HepG2 (cell line): ENCODE data around the gene PLPPR3. TPM values are rescaled to one million over a fixed set of nuclear protein-coding genes. Genes with fewer than 3 reads are reported as not detected.

Source experiments
- CREB1 ChIP-seq, 2 experiments: fragments of 450-650 bp in 1 of 2; IDR thresholded peaks; 2 replicates each; pipeline ENCODE4 v1.6.1; 2016 to 2017; ENCODE audit warnings: control low read depth in 1 of 2, mild to moderate bottlenecking in 1 of 2, missing compliant biosample characterization in 1 of 2, missing genetic modification characterization in 1 of 2
- HNRNPUL1 ChIP-seq: fragments of 200-400 bp; formaldehyde crosslinking; IDR thresholded peaks from 2 replicates; pipeline ENCODE4 v1.6.1; 2017; ENCODE audit warnings: low read depth, mild to moderate bottlenecking, low read length, moderate library complexity
- KLF13 ChIP-seq: sonication (generic); formaldehyde crosslinking; IDR thresholded peaks from 2 replicates; pipeline ENCODE4 v1.4.0; 2020; ENCODE audit warnings: mild to moderate bottlenecking, missing genetic modification reagents
- PHF20 ChIP-seq: sonication (generic); formaldehyde crosslinking; IDR thresholded peaks from 2 replicates; pipeline ENCODE4 v1.5.0; 2020; ENCODE audit warnings: mild to moderate bottlenecking, missing genetic modification reagents
- REL ChIP-seq: sonication (generic); formaldehyde crosslinking; conservative IDR thresholded peaks from 2 replicates; pipeline ENCODE4 v1.8.0; 2022; ENCODE audit warnings: mild to moderate bottlenecking, missing genetic modification reagents, moderate library complexity
- RNF2 ChIP-seq: fragments of 450-650 bp; conservative IDR thresholded peaks from 2 replicates; pipeline ENCODE4 v1.6.1; 2016; ENCODE audit warnings: low read depth
- SP1 ChIP-seq, 2 experiments: fragments of 450-650 bp in 1 of 2; sonication (generic) in 1 of 2; formaldehyde crosslinking in 1 of 2; IDR thresholded peaks; 2 replicates each; pipeline versions ENCODE4 v1.4.0 to v1.6.1; 2016 to 2020; ENCODE audit warnings: missing genetic modification reagents in 1 of 2
- SRY ChIP-seq: sonication (generic); formaldehyde crosslinking; IDR thresholded peaks from 2 replicates; pipeline ENCODE4 v1.8.0; 2022; ENCODE audit warnings: mild to moderate bottlenecking, missing genetic modification reagents
- ZNF326 ChIP-seq: sonication (generic); formaldehyde crosslinking; IDR thresholded peaks from 2 replicates; pipeline ENCODE4 v1.4.0; 2020; ENCODE audit warnings: missing genetic modification reagents, borderline replicate concordance
- ZNF333 ChIP-seq: sonication (generic); formaldehyde crosslinking; IDR thresholded peaks from 2 replicates; pipeline ENCODE4 v1.4.0; 2020; ENCODE audit warnings: mild to moderate bottlenecking, missing genetic modification reagents, borderline replicate concordance
- ZNF569 ChIP-seq: sonication (generic); formaldehyde crosslinking; IDR thresholded peaks from 2 replicates; pipeline ENCODE4 v1.5.0; 2020; ENCODE audit warnings: mild to moderate bottlenecking, missing genetic modification reagents, moderate library complexity, borderline replicate concordance
- ZNF720 ChIP-seq: sonication (generic); formaldehyde crosslinking; IDR thresholded peaks from 2 replicates; pipeline ENCODE4 v1.4.0; 2020; ENCODE audit warnings: missing genetic modification reagents
- ZNF788 ChIP-seq: sonication (generic); formaldehyde crosslinking; IDR thresholded peaks from 2 replicates; pipeline ENCODE4 v1.5.0; 2020; ENCODE audit warnings: mild to moderate bottlenecking, missing genetic modification reagents, borderline replicate concordance
- polyA plus RNA-seq, 8 experiments: library from polyadenylated mRNA; depleted of rRNA in 3 of 8; stranded (reverse) in 7 of 8; unstranded in 1 of 8; fragments of >200 nt; fragmentation: Illumina TruSeq in 4 of 8; extraction: Trizol in 4 of 8; gene quantifications; 2 replicates each; pipeline versions ENCODE4 v1.2.1 to v1.2.3, GENCODE V29; 2011 to 2016; ENCODE audit warnings: low read depth in 4 of 8, missing spikeins in 1 of 8, mixed read lengths in 1 of 8; ENCODE audit not compliant: insufficient read depth in 1 of 8
- total RNA-seq, 5 experiments: library from RNA; depleted of rRNA; stranded (reverse); fragments of >200 nt; fragmentation: Illumina TruSeq; extraction: Trizol; gene quantifications; 2 replicates each; pipeline ENCODE4 v1.2.3, GENCODE V29; 2016; ENCODE audit warnings: low read depth in 1 of 5
- TF ChIP-seq, protein P1 (sequence below): sonication (generic); formaldehyde crosslinking; IDR thresholded peaks from 2 replicates; pipeline ENCODE4 v1.4.0; 2020; ENCODE audit warnings: mild to moderate bottlenecking, missing genetic modification reagents
- TF ChIP-seq, protein P2 (sequence below): sonication (generic); formaldehyde crosslinking; IDR thresholded peaks from 2 replicates; pipeline ENCODE4 v1.4.0; 2020; ENCODE audit warnings: missing genetic modification reagents, low read depth, mild to moderate bottlenecking, borderline replicate concordance
- TF ChIP-seq, protein P3 (sequence below): IDR thresholded peaks from 2 replicates; pipeline ENCODE4 v1.6.1; 2016; ENCODE audit warnings: missing compliant biosample characterization, missing genetic modification reagents, borderline replicate concordance
- TF ChIP-seq, protein P4 (sequence below): sonication (generic); formaldehyde crosslinking; IDR thresholded peaks from 2 replicates; pipeline ENCODE4 v1.4.0; 2020; ENCODE audit warnings: mild to moderate bottlenecking, missing genetic modification reagents
- TF ChIP-seq, protein P5 (sequence below): sonication (generic); formaldehyde crosslinking; conservative IDR thresholded peaks from 2 replicates; pipeline ENCODE4 v1.4.0; 2020; ENCODE audit warnings: missing genetic modification reagents
- TF ChIP-seq, protein P6 (sequence below): sonication (generic); formaldehyde crosslinking; IDR thresholded peaks from 2 replicates; pipeline ENCODE4 v1.4.0; 2020; ENCODE audit warnings: missing genetic modification reagents, borderline replicate concordance
- TF ChIP-seq, protein P7 (sequence below): fragments of 450-650 bp; IDR thresholded peaks from 2 replicates; pipeline ENCODE4 v1.6.1; 2017

Gene PLPPR3
- total and polyA plus RNA-seq, 2 of the 13 experiments (the other 11 are each of a cell fraction or from before 2014, with no cell fraction given) = 0.07 to 0.16 TPM

DNA sequence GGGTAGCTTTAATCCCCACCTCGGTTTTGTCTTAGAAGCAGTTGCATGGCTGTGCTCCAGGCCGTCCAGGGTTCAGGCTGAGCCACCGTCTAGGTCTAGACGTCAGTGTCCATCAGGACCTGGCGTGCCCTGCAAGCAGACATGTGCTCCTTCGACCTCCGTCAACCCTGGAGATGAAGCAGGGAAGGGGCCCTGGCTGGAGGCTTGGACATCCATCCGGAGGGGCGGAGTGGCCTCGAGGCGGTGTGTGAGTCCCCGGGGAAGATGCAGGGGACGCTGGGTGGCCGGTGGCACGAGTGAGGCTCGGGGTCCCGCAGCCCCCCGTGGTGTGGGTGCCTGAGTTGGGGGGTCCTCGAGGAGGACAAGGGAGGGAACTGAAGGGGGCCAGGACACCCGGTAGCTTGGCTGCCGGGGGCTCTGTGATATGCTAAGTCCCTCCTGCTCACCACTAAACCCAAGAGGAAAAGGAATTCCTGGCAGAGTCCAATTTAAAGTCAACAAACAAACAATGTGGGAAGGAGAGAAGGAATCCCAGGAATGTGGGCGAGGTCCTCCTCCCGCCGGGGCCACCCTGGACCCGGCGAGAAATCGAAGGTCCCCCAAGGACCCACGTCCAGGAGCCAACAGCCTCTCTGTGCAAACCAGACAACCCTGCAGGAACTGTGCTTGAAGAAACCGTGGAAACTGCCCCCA, 39.4 kb downstream of the PLPPR3 start (continued):
- TF ChIP-seq, protein P1, sequence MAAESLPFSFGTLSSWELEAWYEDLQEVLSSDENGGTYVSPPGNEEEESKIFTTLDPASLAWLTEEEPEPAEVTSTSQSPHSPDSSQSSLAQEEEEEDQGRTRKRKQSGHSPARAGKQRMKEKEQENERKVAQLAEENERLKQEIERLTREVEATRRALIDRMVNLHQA (CRISPR knock-in tag) = no peak
- TF ChIP-seq ZNF326 (CRISPR knock-in tag) = no peak
- TF ChIP-seq HNRNPUL1 = no peak
- TF ChIP-seq, protein P2, sequence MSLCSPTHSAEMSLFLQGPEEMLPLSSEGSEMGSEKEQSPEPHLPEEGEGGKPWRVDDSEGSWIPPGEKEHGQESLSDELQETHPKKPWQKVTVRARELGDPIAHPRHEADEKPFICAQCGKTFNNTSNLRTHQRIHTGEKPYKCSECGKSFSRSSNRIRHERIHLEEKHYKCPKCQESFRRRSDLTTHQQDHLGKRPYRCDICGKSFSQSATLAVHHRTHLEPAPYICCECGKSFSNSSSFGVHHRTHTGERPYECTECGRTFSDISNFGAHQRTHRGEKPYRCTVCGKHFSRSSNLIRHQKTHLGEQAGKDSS (CRISPR knock-in tag) = no peak
- no peak for TF ChIP-seq SRY (CRISPR knock-in tag)
- TF ChIP-seq, protein P3, sequence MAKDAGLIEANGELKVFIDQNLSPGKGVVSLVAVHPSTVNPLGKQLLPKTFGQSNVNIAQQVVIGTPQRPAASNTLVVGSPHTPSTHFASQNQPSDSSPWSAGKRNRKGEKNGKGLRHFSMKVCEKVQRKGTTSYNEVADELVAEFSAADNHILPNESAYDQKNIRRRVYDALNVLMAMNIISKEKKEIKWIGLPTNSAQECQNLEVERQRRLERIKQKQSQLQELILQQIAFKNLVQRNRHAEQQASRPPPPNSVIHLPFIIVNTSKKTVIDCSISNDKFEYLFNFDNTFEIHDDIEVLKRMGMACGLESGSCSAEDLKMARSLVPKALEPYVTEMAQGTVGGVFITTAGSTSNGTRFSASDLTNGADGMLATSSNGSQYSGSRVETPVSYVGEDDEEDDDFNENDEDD (CRISPR knock-in tag) = no peak
- TF ChIP-seq SP1 (IDR thresholded peaks at IDR 0.05) = no peak
- TF ChIP-seq SP1 (CRISPR knock-in tag; IDR thresholded peaks at IDR 0.05) = peak; percentile 28; the same call in 1 of the 2 replicates
- no peak for TF ChIP-seq ZNF569
- no peak for TF ChIP-seq RNF2
- no peak for TF ChIP-seq PHF20 (CRISPR knock-in tag)
- no peak for TF ChIP-seq KLF13
- 0 out of 2 replicates have a peak, but pooled peaks have one; percentile 22 for TF ChIP-seq ZNF788 (CRISPR knock-in tag)
- TF ChIP-seq ZNF720 (CRISPR knock-in tag) = no peak
- TF ChIP-seq, protein P4, sequence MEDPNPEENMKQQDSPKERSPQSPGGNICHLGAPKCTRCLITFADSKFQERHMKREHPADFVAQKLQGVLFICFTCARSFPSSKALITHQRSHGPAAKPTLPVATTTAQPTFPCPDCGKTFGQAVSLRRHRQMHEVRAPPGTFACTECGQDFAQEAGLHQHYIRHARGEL (CRISPR knock-in tag) = no peak
- TF ChIP-seq REL (CRISPR knock-in tag) = 0 out of 2 replicates have a peak, but pooled peaks have one; percentile 43
- no peak for TF ChIP-seq ZNF333 (CRISPR knock-in tag)
- TF ChIP-seq, protein P5, sequence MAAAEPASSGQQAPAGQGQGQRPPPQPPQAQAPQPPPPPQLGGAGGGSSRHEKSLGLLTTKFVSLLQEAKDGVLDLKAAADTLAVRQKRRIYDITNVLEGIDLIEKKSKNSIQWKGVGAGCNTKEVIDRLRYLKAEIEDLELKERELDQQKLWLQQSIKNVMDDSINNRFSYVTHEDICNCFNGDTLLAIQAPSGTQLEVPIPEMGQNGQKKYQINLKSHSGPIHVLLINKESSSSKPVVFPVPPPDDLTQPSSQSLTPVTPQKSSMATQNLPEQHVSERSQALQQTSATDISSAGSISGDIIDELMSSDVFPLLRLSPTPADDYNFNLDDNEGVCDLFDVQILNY (CRISPR knock-in tag) = no peak
- TF ChIP-seq, protein P6, sequence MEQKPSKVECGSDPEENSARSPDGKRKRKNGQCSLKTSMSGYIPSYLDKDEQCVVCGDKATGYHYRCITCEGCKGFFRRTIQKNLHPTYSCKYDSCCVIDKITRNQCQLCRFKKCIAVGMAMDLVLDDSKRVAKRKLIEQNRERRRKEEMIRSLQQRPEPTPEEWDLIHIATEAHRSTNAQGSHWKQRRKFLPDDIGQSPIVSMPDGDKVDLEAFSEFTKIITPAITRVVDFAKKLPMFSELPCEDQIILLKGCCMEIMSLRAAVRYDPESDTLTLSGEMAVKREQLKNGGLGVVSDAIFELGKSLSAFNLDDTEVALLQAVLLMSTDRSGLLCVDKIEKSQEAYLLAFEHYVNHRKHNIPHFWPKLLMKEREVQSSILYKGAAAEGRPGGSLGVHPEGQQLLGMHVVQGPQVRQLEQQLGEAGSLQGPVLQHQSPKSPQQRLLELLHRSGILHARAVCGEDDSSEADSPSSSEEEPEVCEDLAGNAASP = no peak
- TF ChIP-seq, protein P7, sequence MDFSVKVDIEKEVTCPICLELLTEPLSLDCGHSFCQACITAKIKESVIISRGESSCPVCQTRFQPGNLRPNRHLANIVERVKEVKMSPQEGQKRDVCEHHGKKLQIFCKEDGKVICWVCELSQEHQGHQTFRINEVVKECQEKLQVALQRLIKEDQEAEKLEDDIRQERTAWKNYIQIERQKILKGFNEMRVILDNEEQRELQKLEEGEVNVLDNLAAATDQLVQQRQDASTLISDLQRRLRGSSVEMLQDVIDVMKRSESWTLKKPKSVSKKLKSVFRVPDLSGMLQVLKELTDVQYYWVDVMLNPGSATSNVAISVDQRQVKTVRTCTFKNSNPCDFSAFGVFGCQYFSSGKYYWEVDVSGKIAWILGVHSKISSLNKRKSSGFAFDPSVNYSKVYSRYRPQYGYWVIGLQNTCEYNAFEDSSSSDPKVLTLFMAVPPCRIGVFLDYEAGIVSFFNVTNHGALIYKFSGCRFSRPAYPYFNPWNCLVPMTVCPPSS = no peak
- TF ChIP-seq CREB1 (IDR thresholded peaks at IDR 0.05) = no peak
- no peak for TF ChIP-seq CREB1 (CRISPR knock-in tag; IDR thresholded peaks at IDR 0.05)
